HepG2 (cell line): ENCODE results near the gene ADAT3. TPM values are rescaled to one million over a fixed set of nuclear protein-coding genes. Genes with fewer than 3 reads are reported as not detected.

Experiments used
- BHLHE40 ChIP-seq: IDR thresholded peaks from 2 replicates; pipeline ENCODE4 v1.6.1; 2011; ENCODE audit warnings: low read length, improper control_type of control experiment
- HNF4G ChIP-seq, 2 experiments: sonication (generic) in 1 of 2; formaldehyde crosslinking in 1 of 2; IDR thresholded peaks; 2 replicates each; pipeline versions ENCODE4 v1.4.0 to v1.6.1; 2011 to 2020; ENCODE audit warnings: borderline replicate concordance in 2 of 2, low read depth in 2 of 2, mild to moderate bottlenecking in 2 of 2, low read length in 1 of 2, missing genetic modification reagents in 1 of 2, moderate library complexity in 1 of 2
- HNRNPUL1 ChIP-seq: fragments of 200-400 bp; formaldehyde crosslinking; IDR thresholded peaks from 2 replicates; pipeline ENCODE4 v1.6.1; 2017; ENCODE audit warnings: low read depth, mild to moderate bottlenecking, low read length, moderate library complexity
- MAZ ChIP-seq, 2 experiments: sonication (generic) in 1 of 2; formaldehyde crosslinking in 1 of 2; IDR thresholded peaks; 2 replicates each; pipeline versions ENCODE4 v1.5.0 to v1.6.1; 2012 to 2020; ENCODE audit warnings: low read depth in 2 of 2, mild to moderate bottlenecking in 2 of 2, borderline replicate concordance in 1 of 2, improper control_type of control experiment in 1 of 2, low read length in 1 of 2, missing genetic modification reagents in 1 of 2, moderate library complexity in 1 of 2
- RAD21 ChIP-seq: fragments of 450-650 bp; formaldehyde crosslinking; IDR thresholded peaks from 2 replicates; pipeline ENCODE4 v1.5.0; 2020; ENCODE audit warnings: mild to moderate bottlenecking
- RFXAP ChIP-seq: sonication (generic); formaldehyde crosslinking; IDR thresholded peaks from 2 replicates; pipeline ENCODE4 v1.4.0; 2020; ENCODE audit warnings: missing genetic modification reagents, borderline replicate concordance
- SKI ChIP-seq: fragments of 450-650 bp; IDR thresholded peaks from one replicate; pipeline ENCODE4 v1.6.1; 2018; ENCODE audit warnings: mild to moderate bottlenecking; ENCODE audit not compliant: partially characterized antibody
- ZNF335 ChIP-seq: sonication (generic); formaldehyde crosslinking; IDR thresholded peaks from 2 replicates; pipeline ENCODE4 v1.4.0; 2020; ENCODE audit warnings: missing genetic modification reagents
- polyA plus RNA-seq, 8 experiments: library from polyadenylated mRNA; depleted of rRNA in 3 of 8; stranded (reverse) in 7 of 8; unstranded in 1 of 8; fragments of >200 nt; fragmentation: Illumina TruSeq in 4 of 8; extraction: Trizol in 4 of 8; gene quantifications; 2 replicates each; pipeline versions ENCODE4 v1.2.1 to v1.2.3, GENCODE V29; 2011 to 2016; ENCODE audit warnings: low read depth in 4 of 8, missing spikeins in 1 of 8, mixed read lengths in 1 of 8; ENCODE audit not compliant: insufficient read depth in 1 of 8
- total RNA-seq, 5 experiments: library from RNA; depleted of rRNA; stranded (reverse); fragments of >200 nt; fragmentation: Illumina TruSeq; extraction: Trizol; gene quantifications; 2 replicates each; pipeline ENCODE4 v1.2.3, GENCODE V29; 2016; ENCODE audit warnings: low read depth in 1 of 5
- TF ChIP-seq, protein P1 (sequence below), 2 experiments: sonication (generic) in 1 of 2; formaldehyde crosslinking in 1 of 2; IDR thresholded peaks; 2 replicates each; pipeline versions ENCODE4 v1.4.0 to v1.6.1; 2016 to 2020; ENCODE audit warnings: borderline replicate concordance in 1 of 2, low read depth in 1 of 2, mild to moderate bottlenecking in 1 of 2, missing genetic modification reagents in 1 of 2
- TF ChIP-seq, protein P2 (sequence below): sonication (generic); formaldehyde crosslinking; IDR thresholded peaks from 2 replicates; pipeline ENCODE4 v1.4.0; 2020; ENCODE audit warnings: mild to moderate bottlenecking, missing genetic modification reagents
- TF ChIP-seq, protein P3 (sequence below): sonication (generic); formaldehyde crosslinking; IDR thresholded peaks from 2 replicates; pipeline ENCODE4 v1.4.0; 2020; ENCODE audit warnings: mild to moderate bottlenecking, missing genetic modification reagents, borderline replicate concordance

The ADAT3 gene
- total and polyA plus RNA-seq, 2 of the 13 experiments (the other 11 are each of a cell fraction or from before 2014, with no cell fraction given), result 0.95 to 3.5 TPM

DNA sequence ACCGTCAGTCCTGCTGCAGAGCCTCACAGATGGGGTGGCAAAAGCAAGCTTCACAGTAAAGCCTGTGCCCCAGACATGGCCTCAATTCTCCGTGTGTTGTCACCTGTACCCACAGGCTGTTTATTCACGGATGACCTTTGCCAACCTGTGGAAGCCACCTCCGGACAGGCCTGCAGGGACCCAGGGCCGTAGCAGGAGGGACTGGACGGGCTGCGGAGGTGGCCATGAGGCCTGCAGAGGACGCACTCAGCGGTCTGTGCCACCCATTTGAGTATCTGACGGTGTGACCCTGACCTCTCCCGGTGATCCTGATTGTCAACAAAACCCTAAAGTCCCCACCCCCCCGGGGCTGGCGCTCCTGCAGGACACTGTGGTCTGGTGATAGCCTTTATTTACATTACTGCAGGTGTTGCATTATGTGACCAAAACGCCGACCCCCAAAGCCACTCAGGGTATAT, 34.0 kb upstream of the ADAT3 start (continued):
- TF ChIP-seq, protein P1, sequence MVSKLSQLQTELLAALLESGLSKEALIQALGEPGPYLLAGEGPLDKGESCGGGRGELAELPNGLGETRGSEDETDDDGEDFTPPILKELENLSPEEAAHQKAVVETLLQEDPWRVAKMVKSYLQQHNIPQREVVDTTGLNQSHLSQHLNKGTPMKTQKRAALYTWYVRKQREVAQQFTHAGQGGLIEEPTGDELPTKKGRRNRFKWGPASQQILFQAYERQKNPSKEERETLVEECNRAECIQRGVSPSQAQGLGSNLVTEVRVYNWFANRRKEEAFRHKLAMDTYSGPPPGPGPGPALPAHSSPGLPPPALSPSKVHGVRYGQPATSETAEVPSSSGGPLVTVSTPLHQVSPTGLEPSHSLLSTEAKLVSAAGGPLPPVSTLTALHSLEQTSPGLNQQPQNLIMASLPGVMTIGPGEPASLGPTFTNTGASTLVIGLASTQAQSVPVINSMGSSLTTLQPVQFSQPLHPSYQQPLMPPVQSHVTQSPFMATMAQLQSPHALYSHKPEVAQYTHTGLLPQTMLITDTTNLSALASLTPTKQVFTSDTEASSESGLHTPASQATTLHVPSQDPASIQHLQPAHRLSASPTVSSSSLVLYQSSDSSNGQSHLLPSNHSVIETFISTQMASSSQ (IDR thresholded peaks at IDR 0.05; ENCODE audit: low read depth), result no peak
- TF ChIP-seq, protein P1 (CRISPR knock-in tag; IDR thresholded peaks at IDR 0.05; ENCODE audit: borderline replicate concordance), result peak; percentile 55; the same call in 1 of the 2 replicates
- TF ChIP-seq, protein P2, sequence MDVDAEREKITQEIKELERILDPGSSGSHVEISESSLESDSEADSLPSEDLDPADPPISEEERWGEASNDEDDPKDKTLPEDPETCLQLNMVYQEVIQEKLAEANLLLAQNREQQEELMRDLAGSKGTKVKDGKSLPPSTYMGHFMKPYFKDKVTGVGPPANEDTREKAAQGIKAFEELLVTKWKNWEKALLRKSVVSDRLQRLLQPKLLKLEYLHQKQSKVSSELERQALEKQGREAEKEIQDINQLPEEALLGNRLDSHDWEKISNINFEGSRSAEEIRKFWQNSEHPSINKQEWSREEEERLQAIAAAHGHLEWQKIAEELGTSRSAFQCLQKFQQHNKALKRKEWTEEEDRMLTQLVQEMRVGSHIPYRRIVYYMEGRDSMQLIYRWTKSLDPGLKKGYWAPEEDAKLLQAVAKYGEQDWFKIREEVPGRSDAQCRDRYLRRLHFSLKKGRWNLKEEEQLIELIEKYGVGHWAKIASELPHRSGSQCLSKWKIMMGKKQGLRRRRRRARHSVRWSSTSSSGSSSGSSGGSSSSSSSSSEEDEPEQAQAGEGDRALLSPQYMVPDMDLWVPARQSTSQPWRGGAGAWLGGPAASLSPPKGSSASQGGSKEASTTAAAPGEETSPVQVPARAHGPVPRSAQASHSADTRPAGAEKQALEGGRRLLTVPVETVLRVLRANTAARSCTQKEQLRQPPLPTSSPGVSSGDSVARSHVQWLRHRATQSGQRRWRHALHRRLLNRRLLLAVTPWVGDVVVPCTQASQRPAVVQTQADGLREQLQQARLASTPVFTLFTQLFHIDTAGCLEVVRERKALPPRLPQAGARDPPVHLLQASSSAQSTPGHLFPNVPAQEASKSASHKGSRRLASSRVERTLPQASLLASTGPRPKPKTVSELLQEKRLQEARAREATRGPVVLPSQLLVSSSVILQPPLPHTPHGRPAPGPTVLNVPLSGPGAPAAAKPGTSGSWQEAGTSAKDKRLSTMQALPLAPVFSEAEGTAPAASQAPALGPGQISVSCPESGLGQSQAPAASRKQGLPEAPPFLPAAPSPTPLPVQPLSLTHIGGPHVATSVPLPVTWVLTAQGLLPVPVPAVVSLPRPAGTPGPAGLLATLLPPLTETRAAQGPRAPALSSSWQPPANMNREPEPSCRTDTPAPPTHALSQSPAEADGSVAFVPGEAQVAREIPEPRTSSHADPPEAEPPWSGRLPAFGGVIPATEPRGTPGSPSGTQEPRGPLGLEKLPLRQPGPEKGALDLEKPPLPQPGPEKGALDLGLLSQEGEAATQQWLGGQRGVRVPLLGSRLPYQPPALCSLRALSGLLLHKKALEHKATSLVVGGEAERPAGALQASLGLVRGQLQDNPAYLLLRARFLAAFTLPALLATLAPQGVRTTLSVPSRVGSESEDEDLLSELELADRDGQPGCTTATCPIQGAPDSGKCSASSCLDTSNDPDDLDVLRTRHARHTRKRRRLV (CRISPR knock-in tag), result 0 out of 2 replicates have a peak, but pooled peaks have one; percentile 46
- TF ChIP-seq, protein P3, sequence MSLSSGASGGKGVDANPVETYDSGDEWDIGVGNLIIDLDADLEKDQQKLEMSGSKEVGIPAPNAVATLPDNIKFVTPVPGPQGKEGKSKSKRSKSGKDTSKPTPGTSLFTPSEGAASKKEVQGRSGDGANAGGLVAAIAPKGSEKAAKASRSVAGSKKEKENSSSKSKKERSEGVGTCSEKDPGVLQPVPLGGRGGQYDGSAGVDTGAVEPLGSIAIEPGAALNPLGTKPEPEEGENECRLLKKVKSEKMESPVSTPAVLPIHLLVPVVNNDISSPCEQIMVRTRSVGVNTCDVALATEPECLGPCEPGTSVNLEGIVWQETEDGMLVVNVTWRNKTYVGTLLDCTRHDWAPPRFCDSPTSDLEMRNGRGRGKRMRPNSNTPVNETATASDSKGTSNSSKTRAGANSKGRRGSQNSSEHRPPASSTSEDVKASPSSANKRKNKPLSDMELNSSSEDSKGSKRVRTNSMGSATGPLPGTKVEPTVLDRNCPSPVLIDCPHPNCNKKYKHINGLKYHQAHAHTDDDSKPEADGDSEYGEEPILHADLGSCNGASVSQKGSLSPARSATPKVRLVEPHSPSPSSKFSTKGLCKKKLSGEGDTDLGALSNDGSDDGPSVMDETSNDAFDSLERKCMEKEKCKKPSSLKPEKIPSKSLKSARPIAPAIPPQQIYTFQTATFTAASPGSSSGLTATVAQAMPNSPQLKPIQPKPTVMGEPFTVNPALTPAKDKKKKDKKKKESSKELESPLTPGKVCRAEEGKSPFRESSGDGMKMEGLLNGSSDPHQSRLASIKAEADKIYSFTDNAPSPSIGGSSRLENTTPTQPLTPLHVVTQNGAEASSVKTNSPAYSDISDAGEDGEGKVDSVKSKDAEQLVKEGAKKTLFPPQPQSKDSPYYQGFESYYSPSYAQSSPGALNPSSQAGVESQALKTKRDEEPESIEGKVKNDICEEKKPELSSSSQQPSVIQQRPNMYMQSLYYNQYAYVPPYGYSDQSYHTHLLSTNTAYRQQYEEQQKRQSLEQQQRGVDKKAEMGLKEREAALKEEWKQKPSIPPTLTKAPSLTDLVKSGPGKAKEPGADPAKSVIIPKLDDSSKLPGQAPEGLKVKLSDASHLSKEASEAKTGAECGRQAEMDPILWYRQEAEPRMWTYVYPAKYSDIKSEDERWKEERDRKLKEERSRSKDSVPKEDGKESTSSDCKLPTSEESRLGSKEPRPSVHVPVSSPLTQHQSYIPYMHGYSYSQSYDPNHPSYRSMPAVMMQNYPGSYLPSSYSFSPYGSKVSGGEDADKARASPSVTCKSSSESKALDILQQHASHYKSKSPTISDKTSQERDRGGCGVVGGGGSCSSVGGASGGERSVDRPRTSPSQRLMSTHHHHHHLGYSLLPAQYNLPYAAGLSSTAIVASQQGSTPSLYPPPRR (CRISPR knock-in tag), result peak; percentile 79
- TF ChIP-seq HNRNPUL1, result no peak
- TF ChIP-seq RFXAP (CRISPR knock-in tag), result 0 out of 2 replicates have a peak, but pooled peaks have one; percentile 79
- TF ChIP-seq RAD21, result peak; percentile 71
- TF ChIP-seq ZNF335 (CRISPR knock-in tag), result peak; percentile 39; the same call in 1 of the 2 replicates
- TF ChIP-seq MAZ (IDR thresholded peaks at IDR 0.05; ENCODE audit: borderline replicate concordance, low read depth, low read length), result 0 out of 2 replicates have a peak, but pooled peaks have one; percentile 22
- TF ChIP-seq MAZ (CRISPR knock-in tag; IDR thresholded peaks at IDR 0.05; ENCODE audit: low read depth), result peak; percentile 84
- TF ChIP-seq BHLHE40, result peak; percentile 41; the same call in 1 of the 2 replicates
- TF ChIP-seq HNF4G (IDR thresholded peaks at IDR 0.05; ENCODE audit: borderline replicate concordance, low read depth, low read length), result no peak
- TF ChIP-seq HNF4G (CRISPR knock-in tag; IDR thresholded peaks at IDR 0.05; ENCODE audit: borderline replicate concordance, low read depth), result no peak; the same call in 1 of the 2 replicates
- TF ChIP-seq SKI, result peak; percentile 80
